GM04503 (cell line): ENCODE measurements around the gene BDH1.

Source experiments
- DNase-seq: peaks from one replicate; pipeline ENCODE4 v3.0.0-alpha.2; 2012; ENCODE audit warnings: low read depth

Gene BDH1

GRCh38 chr3:197460002-197460401, 95.8 kb downstream of the BDH1 start:
- no peak for DNase-seq
